ENCODE results near the gene CARNS1. TPM values are rescaled to one million over a fixed set of nuclear protein-coding genes. Genes with fewer than 3 reads are reported as not detected.

Gene CARNS1
- total and polyA plus RNA-seq, 9 of the 15 experiments (the other 6 are each of a cell fraction or from before 2014, with no cell fraction given), result 0.01 to 0.18 (median 0.06) TPM; not detected in 3

- TF ChIP-seq E2F6 (IDR thresholded peaks at IDR 0.05; ENCODE audit: borderline replicate concordance in 1 of 2, extremely low read depth in 1 of 2, insufficient read depth in 1 of 2, insufficient read length in 1 of 2, low read depth in 1 of 2, low read length in 1 of 2, poor library complexity in 1 of 2, severe bottlenecking in 1 of 2), result peak; percentile 14 to 76
- peak; percentile 20 for TF ChIP-seq HMGN3 (IDR thresholded peaks at IDR 0.05; ENCODE audit: borderline replicate concordance, extremely low read depth, insufficient read length, low read depth, low read length)
- peak in 1 of 2 experiments; percentile 18 for TF ChIP-seq AFF1 (IDR thresholded peaks at IDR 0.05; ENCODE audit: low read depth in 1 of 2, partially characterized antibody in 2 of 2)
- no peak for TF ChIP-seq EZH2 (IDR thresholded peaks at IDR 0.05; ENCODE audit: borderline replicate concordance, low read depth, low read length)
- no peak for TF ChIP-seq BRD9 (IDR thresholded peaks at IDR 0.05; ENCODE audit: low read depth, partially characterized antibody)
- no peak for TF ChIP-seq HEY1 (CRISPR knock-in tag; IDR thresholded peaks at IDR 0.05; ENCODE audit: borderline replicate concordance)
- TF ChIP-seq ZNF644 (tag; IDR thresholded peaks at IDR 0.05; ENCODE audit: low read depth), result no peak
- TF ChIP-seq TRIM28 (IDR thresholded peaks at IDR 0.05), result no peak
- peak; percentile 46 to 92 (median 88) for TF ChIP-seq YY1 (IDR thresholded peaks at IDR 0.05; ENCODE audit: borderline replicate concordance in 1 of 3, control insufficient read depth in 1 of 3, extremely low read depth in 1 of 3, insufficient read depth in 3 of 3, insufficient read length in 1 of 3, insufficient replicate concordance in 2 of 3, low read depth in 1 of 3, low read length in 2 of 3)
- TF ChIP-seq ZNF75A (CRISPR knock-in tag; IDR thresholded peaks at IDR 0.05), result no peak
- TF ChIP-seq TFAP4 (CRISPR knock-in tag; IDR thresholded peaks at IDR 0.05; ENCODE audit: borderline replicate concordance), result peak; percentile 41; the same call in 1 of the 2 replicates
- TF ChIP-seq KAT8 (IDR thresholded peaks at IDR 0.05; ENCODE audit: low read depth), result no peak
- no peak for TF ChIP-seq BMI1 (IDR thresholded peaks at IDR 0.05; ENCODE audit: low read length)
- TF ChIP-seq CLOCK (CRISPR knock-in tag; IDR thresholded peaks at IDR 0.05; ENCODE audit: borderline replicate concordance), result no peak
- TF ChIP-seq ESRRB (CRISPR knock-in tag; IDR thresholded peaks at IDR 0.05; ENCODE audit: borderline replicate concordance), result no peak
These were observed 49.1 kb downstream of the CARNS1 start (continued) for GRCh38 chr11:67464411-67465188.

Measured in K562 (cell line).